Uterus (tissue), 2 donors: ENCODE results near the gene BLMH.

Source experiments
- POLR2A ChIP-seq, 2 donors: fragments of 450-650 bp; IDR thresholded peaks; one replicate each; pipeline ENCODE4 v1.6.1; 2016; ENCODE audit warnings: antibody characterized with exemption in 2 of 2, mild to moderate bottlenecking in 1 of 2, moderate library complexity in 1 of 2
- TF ChIP-seq, protein P1 (sequence below), 4 experiments: fragments of 200-600 bp in 2 of 4; fragments of 450-650 bp in 2 of 4; sonication (generic) in 2 of 4; IDR thresholded peaks; one replicate each; pipeline ENCODE4 v1.5.1; 2016 to 2019; ENCODE audit warnings: antibody characterized with exemption in 4 of 4, mild to moderate bottlenecking in 2 of 4, moderate library complexity in 1 of 4

DNA sequence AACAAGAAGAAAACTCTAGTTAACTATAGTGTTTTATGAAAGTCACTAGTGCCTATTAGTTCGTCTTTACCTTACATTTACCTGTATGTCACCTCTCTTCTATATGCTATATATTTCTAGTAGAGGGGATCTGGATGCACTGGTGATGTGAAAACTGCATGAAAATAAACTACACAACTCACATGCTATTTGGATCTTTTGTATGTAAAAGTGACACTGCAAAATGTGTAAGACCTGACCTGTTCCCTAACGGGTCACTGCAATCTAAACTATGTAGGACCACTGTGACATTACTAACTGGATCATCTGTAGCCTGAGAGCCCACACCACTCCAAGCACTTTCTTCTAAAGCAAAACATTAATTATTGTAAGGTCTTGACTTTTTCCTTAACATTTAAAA is 1.7 kb downstream of the BLMH start:
- TF ChIP-seq, protein P1, sequence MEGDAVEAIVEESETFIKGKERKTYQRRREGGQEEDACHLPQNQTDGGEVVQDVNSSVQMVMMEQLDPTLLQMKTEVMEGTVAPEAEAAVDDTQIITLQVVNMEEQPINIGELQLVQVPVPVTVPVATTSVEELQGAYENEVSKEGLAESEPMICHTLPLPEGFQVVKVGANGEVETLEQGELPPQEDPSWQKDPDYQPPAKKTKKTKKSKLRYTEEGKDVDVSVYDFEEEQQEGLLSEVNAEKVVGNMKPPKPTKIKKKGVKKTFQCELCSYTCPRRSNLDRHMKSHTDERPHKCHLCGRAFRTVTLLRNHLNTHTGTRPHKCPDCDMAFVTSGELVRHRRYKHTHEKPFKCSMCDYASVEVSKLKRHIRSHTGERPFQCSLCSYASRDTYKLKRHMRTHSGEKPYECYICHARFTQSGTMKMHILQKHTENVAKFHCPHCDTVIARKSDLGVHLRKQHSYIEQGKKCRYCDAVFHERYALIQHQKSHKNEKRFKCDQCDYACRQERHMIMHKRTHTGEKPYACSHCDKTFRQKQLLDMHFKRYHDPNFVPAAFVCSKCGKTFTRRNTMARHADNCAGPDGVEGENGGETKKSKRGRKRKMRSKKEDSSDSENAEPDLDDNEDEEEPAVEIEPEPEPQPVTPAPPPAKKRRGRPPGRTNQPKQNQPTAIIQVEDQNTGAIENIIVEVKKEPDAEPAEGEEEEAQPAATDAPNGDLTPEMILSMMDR (IDR thresholded peaks at IDR 0.05), result no peak
- TF ChIP-seq POLR2A (IDR thresholded peaks at IDR 0.05), result no peak
